22Rv1 (cell line): ENCODE data around the gene TMEM130.

Experiments used
- H3K27ac ChIP-seq: fragments of 450-650 bp; 2 replicates; pipeline ENCODE4 v1.5.1; 2017
- CTCF ChIP-seq: fragments of 450-650 bp; IDR thresholded peaks from 2 replicates; pipeline ENCODE4 v1.5.1; 2017; ENCODE audit warnings: mild to moderate bottlenecking
- ZFX ChIP-seq: fragments of 450-650 bp; IDR thresholded peaks from 2 replicates; pipeline ENCODE4 v1.6.1; 2017; ENCODE audit warnings: antibody characterized with exemption, borderline replicate concordance

Gene TMEM130

DNA sequence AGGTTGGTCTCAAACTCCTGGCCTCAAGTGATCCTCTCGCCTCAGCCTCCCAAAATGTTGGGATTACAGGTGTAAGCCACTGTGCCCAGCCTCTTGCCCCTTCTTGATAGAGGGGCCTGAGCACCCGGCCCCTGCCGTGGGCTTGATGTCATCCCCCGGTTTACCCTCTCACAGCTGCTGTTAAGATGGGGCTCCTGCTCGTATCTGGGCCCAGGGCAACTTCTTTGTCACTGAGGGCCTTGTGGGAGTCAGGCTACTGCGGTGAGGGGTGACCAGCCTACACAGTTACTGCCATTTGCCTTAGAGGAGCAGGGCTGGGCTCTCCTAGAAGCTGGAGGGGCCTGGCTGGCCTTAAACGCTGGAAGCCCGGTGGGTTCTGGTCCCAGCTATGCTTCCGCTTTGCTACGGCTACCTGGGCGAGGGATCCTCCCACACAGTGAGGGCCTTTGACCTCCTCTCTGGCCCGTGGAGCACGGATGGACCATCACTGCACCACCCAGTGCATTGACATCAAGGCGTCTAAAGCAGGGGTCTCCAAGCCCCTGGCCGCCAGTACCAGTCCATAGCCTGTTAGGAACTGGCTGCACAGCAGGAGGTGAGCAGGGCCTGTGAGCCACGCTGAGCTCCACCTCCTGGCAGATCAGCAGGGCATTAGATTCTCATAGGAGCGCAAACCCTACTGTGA is 1.1 kb upstream of the TMEM130 start:
- TF ChIP-seq ZFX: no peak
- no peak for TF ChIP-seq CTCF
- H3K27ac ChIP-seq: no peak overlapping the region

- H3K27ac ChIP-seq: no peak overlapping the region
- no peak for TF ChIP-seq ZFX
- no peak for TF ChIP-seq CTCF
Measured at GRCh38 chr7:98870121-98870651, 372 bp upstream of the TMEM130 start.

GRCh38 chr7:98869027-98869596 is 702 bp downstream of the TMEM130 start:
- TF ChIP-seq ZFX (no peak), CTCF (no peak)
- no peak overlapping the region for H3K27ac ChIP-seq

DNA sequence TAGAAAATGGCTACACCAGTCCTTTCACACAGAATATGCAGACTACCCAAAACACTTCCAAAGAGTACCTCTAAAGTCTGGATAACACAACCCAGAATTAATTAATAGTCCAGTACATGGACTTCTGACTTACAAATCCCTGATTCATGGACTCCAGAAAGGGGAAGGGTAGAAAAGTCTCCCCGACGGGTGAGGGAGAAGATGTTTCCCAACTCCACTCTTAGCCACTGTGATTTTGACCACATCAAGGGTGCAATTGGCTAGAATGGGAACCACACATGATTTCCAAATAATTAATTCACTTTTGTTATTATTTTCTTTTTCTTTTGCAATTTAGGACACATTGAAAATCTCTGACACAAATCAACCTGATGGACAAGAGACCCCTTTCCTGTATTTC is 1.4 kb downstream of the TMEM130 start:
- no peak for TF ChIP-seq ZFX
- TF ChIP-seq CTCF: no peak
- no peak overlapping the region for H3K27ac ChIP-seq

DNA sequence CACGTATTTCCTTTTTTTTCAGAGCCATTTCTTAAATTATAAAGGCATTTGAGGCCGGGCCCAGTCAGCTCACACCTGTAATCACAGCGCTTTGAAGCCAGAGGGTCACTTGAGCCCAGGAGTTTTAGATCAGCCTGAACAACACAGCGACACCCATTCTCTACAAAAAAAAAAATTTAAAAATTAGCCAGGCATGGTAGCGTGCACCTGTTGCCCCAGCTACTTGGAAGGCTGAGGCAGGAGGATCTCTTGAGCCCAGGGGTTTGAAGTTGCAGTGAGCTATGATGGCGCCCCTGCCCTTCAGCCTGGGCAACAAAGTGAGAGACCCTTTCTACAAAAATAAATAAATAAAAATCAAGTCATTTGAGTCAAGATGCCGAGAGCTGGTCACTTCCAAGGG is 3.0 kb downstream of the TMEM130 start:
- TF ChIP-seq CTCF: no peak
- no peak for TF ChIP-seq ZFX
- H3K27ac ChIP-seq: no peak overlapping the region

DNA sequence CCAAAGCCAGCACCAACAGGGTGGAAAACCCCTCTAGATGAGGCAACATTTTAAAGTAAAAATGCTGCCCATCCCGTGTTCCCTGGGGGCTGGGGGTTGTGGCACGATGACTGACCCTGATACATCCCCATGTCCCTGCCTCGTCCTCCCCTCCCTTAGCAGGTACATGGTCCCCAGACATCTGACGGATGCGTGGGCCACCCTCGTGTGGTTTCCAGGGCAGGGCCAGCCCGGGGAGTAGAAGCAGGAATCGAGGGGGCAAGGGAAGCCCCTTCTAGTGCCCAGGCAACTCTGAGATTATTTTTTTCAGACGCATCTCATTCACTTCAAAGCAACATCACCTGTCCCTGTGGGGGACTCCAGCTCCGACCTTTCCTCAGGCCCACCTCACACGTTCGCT is 3.5 kb downstream of the TMEM130 start:
- TF ChIP-seq ZFX (no peak), CTCF (no peak)

GRCh38 chr7:98864731-98865453 is 4.9 kb downstream of the TMEM130 start:
- H3K27ac ChIP-seq: no peak overlapping the region
- TF ChIP-seq ZFX (no peak), CTCF (no peak)

More for the DNA sequence above, 3.5 kb downstream of the TMEM130 start:
- no peak overlapping the region for H3K27ac ChIP-seq
